ENCODE results near the gene HUWE1.
A peak's percentile ranks its signal among the peaks of the same experiment; 100 is the strongest.

The HUWE1 gene

DNA sequence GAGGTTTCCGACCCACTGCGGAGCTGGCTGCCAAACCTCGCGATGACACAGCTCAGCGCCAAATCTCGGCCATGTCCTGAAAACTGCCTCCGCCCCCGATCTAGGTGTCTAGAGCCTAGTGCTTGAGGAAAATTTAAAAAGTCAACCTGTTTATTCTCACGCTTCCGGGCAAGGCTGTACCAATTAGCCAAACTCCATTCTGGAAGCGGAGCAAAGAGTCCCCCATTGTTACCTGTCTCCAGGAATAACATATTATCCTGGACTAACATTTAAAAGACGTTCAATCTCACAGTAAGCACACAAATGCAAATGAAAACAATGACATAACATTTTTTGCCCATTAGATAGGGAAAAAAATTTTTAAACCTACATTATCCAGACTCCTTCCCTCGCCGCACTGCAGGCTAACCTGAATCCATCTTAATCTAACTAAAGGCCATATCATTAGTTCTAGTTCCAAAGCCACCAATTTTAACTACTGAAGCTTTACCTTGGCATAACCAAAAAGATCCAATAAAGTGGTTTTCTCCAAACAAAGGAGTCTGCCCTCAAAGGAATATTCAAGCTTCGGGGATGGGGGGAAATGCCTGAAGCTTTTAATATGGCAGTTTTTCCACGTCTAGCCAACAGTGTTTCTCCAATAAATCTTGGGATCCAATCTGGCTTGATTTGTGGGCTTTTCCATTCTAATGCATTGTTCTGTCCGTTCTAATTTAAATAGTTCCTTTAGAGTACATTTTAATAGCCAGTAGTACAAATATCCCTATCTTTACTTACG, 1.9 kb downstream of the HUWE1 start:
- DNase-seq: no peak

- DNase-seq: peak; percentile 97
These were observed 2.7 kb downstream of the HUWE1 start for GRCh38 chrX:53683556-53684414.

GRCh38 chrX:53682885-53683555, 3.5 kb downstream of the HUWE1 start:
- peak; percentile 3 for DNase-seq

GRCh38 chrX:53681661-53682060, 4.9 kb downstream of the HUWE1 start:
- no peak for DNase-seq

DNA sequence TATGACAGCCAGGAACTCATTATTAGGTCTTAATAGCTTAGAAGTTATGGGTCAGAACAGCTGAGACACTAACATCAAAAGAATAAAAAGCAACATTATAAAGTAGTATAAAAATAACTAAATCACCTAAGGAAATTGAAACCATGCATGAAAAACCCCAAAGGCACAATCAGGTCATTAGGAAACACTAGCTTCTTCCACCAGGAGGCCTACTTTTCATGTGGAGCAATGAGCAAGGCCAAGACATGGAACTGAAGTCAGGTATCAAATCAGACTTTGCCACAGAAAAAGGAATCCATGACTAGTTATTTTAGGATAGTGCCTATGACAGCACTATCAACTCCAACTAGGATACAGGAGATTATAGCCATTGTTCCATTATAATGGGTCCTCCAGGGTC, 7.9 kb downstream of the HUWE1 start:
- DNase-seq: no peak

GRCh38 chrX:53677286-53677685, 9.2 kb downstream of the HUWE1 start:
- DNase-seq: no peak

- no peak for DNase-seq
These were observed 11.9 kb downstream of the HUWE1 start for GRCh38 chrX:53674581-53674980.

- DNase-seq: no peak
These were observed 17.3 kb downstream of the HUWE1 start for GRCh38 chrX:53669258-53669657.

DNA sequence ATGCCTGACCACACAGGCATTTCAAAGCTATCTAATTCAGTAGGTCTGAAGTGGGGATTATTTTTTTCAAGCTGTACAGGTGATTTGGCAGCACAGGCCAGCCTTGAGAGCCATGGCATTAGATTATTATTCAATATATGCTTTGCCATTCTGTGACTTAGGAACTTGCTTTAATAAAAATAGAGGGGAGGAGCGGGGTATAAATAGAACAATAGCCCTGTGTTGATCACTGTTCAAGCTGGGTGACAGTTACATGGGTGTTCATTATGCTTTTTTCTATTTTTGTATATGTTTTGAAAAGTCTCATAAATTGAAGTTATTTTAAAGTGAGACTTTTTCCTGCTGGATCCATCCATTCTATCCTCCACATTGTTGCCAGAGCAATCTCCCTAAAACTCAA, 20.3 kb downstream of the HUWE1 start:
- DNase-seq: no peak

- DNase-seq: no peak
These were observed 26.5 kb downstream of the HUWE1 start for GRCh38 chrX:53660004-53660403.

DNA sequence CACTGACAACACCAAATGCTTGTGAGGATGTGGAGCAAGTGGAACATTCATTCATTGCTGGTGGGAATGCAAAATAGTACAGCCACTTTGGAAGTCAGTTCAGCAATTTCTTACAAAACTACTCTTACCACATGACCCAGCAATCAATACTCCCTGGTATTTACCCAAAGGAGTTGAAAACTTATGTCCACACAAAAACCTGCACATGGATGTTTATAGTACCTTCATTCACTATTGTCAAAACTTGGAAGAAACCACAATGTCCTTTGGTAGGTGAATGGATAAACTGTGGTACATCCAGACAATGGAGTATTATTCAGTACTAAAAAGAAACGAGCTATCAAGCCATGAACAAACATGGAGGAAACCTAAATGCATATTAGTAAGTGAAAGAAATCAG, 27.5 kb downstream of the HUWE1 start:
- DNase-seq: no peak

DNA sequence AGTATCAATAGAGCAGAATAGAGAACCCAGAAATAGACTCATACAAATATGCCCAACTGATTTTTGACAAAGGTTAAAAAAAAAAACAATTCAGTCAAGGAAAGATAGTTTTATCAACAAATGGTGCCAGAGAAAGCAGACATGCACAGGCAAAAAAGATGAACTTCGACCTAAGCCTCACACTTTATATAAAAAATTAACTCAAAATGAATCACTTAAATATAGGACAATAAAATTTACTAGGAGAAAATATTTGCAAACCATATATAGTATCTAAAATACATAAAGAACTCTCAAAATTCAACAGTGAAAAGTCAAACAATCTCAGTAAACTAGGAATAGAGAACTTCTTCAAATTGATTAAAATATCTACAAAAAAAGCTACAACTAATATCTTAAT, 29.7 kb downstream of the HUWE1 start:
- no peak for DNase-seq

- no peak for DNase-seq
These were observed 32.1 kb downstream of the HUWE1 start for GRCh38 chrX:53654376-53654775.

DNA sequence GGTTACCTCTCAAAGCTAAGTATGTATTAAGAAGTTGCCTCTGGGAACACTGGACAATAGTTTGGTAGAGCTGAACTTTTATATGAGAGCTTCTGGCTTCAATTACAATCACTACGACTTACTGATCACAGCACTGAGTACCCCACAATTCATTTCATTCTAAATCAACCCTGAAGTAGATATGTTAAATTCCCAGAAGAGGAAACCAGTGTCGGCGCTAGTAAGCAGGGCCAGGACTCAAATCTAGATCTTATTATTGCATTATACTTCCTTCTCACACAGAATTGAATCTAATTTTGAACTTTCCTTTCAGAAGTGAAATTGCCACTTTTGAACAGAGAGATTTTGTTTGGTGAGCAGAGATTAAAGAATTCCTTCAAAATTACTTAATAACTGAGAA, 41.8 kb downstream of the HUWE1 start:
- no peak for DNase-seq

DNA sequence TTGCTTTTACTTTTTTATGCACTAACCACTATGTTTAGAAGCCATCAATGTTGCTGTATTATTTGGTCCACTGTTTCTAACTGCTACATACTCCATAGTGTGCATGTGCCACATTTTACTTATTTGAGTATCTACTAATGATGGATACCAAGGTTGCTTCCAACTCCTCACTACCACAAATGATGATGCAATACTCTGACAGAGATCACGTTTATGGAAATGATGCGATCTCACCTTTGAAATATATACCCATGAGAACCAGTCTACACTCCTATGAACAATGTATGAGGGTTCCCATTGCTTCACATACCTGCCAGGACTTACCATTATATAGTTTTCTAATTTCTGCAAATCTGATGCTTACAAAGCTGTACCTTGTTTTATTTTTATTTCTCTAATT, 44.2 kb downstream of the HUWE1 start:
- DNase-seq: no peak

DNA sequence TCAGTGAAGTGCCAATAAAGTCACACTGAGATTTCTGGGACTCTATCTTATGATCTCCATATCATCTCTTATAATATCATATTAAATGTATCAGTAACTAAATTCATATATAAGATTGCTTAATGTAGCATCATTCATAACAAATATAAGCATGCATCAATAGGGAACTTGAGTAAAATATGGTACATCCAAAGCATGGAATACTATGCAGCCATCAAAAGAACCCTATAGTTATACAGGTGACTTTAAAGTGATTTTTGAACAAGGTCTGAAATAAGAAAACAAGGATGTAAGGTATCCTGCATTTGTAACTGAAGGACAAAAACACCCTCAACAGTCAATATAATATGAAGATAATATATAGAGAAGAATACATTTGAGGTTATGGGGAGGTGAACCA, 47.3 kb downstream of the HUWE1 start:
- no peak for DNase-seq

- no peak for DNase-seq
These were observed 49.0 kb downstream of the HUWE1 start for GRCh38 chrX:53637479-53637878.

- no peak for DNase-seq
These were observed 55.4 kb downstream of the HUWE1 start for GRCh38 chrX:53631156-53631555.

- no peak for DNase-seq
These were observed 56.3 kb downstream of the HUWE1 start for GRCh38 chrX:53630261-53630660.

GRCh38 chrX:53622431-53622830, 64.1 kb downstream of the HUWE1 start:
- no peak for DNase-seq

- DNase-seq: no peak
These were observed 65.0 kb downstream of the HUWE1 start for GRCh38 chrX:53621418-53621986.

- no peak for DNase-seq
These were observed 69.6 kb downstream of the HUWE1 start for GRCh38 chrX:53616946-53617345.

- DNase-seq: no peak
These were observed 80.1 kb downstream of the HUWE1 start for GRCh38 chrX:53606456-53606855.
